Measurements from ENCODE around the gene HBP1.

Gene HBP1

GRCh38 chr7:107206706-107207105, 37.9 kb downstream of the HBP1 start:
- no peaks in the 10 kb centered on the region for H3K4me1 ChIP-seq (ENCODE audit: control insufficient read depth in 1 of 2, insufficient read depth in 1 of 2, low read depth in 1 of 2, low read length in 1 of 2)
- no peaks in the 10 kb centered on the region for H3K27me3 ChIP-seq
- H3K27ac ChIP-seq = no peak overlapping the region
- H3K4me3 ChIP-seq (ENCODE audit: low read depth in 1 of 2, low read length in 1 of 2) = no peak overlapping the region
- no peaks in the 10 kb centered on the region for H3K9me3 ChIP-seq
- H3K36me3 ChIP-seq = peaks cover 85% of the 10 kb centered on the region
- TF ChIP-seq CTCF (IDR thresholded peaks at IDR 0.05) = no peak

- H3K9me3 ChIP-seq = no peaks in the 10 kb centered on the region
- no peak overlapping the region for H3K4me3 ChIP-seq (ENCODE audit: low read depth in 1 of 2, low read length in 1 of 2)
- H3K4me1 ChIP-seq (ENCODE audit: control insufficient read depth in 1 of 2, insufficient read depth in 1 of 2, low read depth in 1 of 2, low read length in 1 of 2) = no peaks in the 10 kb centered on the region
- peaks cover 78% of the 10 kb centered on the region for H3K36me3 ChIP-seq
- no peak for TF ChIP-seq CTCF (IDR thresholded peaks at IDR 0.05)
- no peaks in the 10 kb centered on the region for H3K27me3 ChIP-seq
- H3K27ac ChIP-seq = peak overlapping the region; percentile 1
Measured at GRCh38 chr7:107207459-107207858, 38.7 kb downstream of the HBP1 start.

- H3K4me3 ChIP-seq (ENCODE audit: low read depth in 1 of 2, low read length in 1 of 2) = no peak overlapping the region
- H3K4me1 ChIP-seq (ENCODE audit: control insufficient read depth in 1 of 2, insufficient read depth in 1 of 2, low read depth in 1 of 2, low read length in 1 of 2) = no peaks in the 10 kb centered on the region
- peaks cover 72% of the 10 kb centered on the region for H3K36me3 ChIP-seq
- H3K27ac ChIP-seq = peak overlapping the region; percentile 1
- H3K27me3 ChIP-seq = no peaks in the 10 kb centered on the region
- H3K9me3 ChIP-seq = no peaks in the 10 kb centered on the region
- no peak for TF ChIP-seq CTCF (IDR thresholded peaks at IDR 0.05)
Measured at GRCh38 chr7:107208024-107208521, 39.3 kb downstream of the HBP1 start.

GRCh38 chr7:107208563-107208962, 39.8 kb downstream of the HBP1 start:
- no peak overlapping the region for H3K27ac ChIP-seq
- H3K36me3 ChIP-seq = peaks cover 67% of the 10 kb centered on the region
- no peaks in the 10 kb centered on the region for H3K27me3 ChIP-seq

GRCh38 chr7:107209565-107209964, 40.8 kb downstream of the HBP1 start:
- Histone ChIP-seq H3K27me3 (no peaks in the 10 kb centered on the region), H3K4me3 (ENCODE audit: low read depth in 1 of 2, low read length in 1 of 2) (no peak overlapping the region), H3K4me1 (ENCODE audit: control insufficient read depth in 1 of 2, insufficient read depth in 1 of 2, low read depth in 1 of 2, low read length in 1 of 2) (no peaks in the 10 kb centered on the region), H3K9me3 (no peaks in the 10 kb centered on the region), H3K36me3 (peaks cover 57% of the 10 kb centered on the region), H3K27ac (no peak overlapping the region)
- TF ChIP-seq CTCF (IDR thresholded peaks at IDR 0.05) = no peak

More at GRCh38 chr7:107208563-107208962, 39.8 kb downstream of the HBP1 start:
- no peak for TF ChIP-seq CTCF (IDR thresholded peaks at IDR 0.05)
- no peak overlapping the region for H3K4me3 ChIP-seq (ENCODE audit: low read depth in 1 of 2, low read length in 1 of 2)
- H3K4me1 ChIP-seq (ENCODE audit: control insufficient read depth in 1 of 2, insufficient read depth in 1 of 2, low read depth in 1 of 2, low read length in 1 of 2) = no peaks in the 10 kb centered on the region
- no peaks in the 10 kb centered on the region for H3K9me3 ChIP-seq

- Histone ChIP-seq H3K4me1 (ENCODE audit: control insufficient read depth in 1 of 2, insufficient read depth in 1 of 2, low read depth in 1 of 2, low read length in 1 of 2) (no peaks in the 10 kb centered on the region), H3K27me3 (no peaks in the 10 kb centered on the region), H3K36me3 (peaks cover 48% of the 10 kb centered on the region), H3K27ac (no peak overlapping the region), H3K9me3 (no peaks in the 10 kb centered on the region), H3K4me3 (ENCODE audit: low read depth in 1 of 2, low read length in 1 of 2) (no peak overlapping the region)
- TF ChIP-seq CTCF (IDR thresholded peaks at IDR 0.05) = no peak
Measured at GRCh38 chr7:107210400-107210799, 41.6 kb downstream of the HBP1 start.

Data from neutrophil (primary cell).